NCI-H526 treated with DMSO at 0.1 percent for 48 hours (cell line): ENCODE results near the gene FRZB.

Experiments
- DNase-seq: peaks from one replicate; lab custom pipeline; 2025; lab: John Stamatoyannopoulos, UW

Gene FRZB

GRCh38 chr2:182836451-182836850, 30.0 kb downstream of the FRZB start:
- no peak for DNase-seq

DNA sequence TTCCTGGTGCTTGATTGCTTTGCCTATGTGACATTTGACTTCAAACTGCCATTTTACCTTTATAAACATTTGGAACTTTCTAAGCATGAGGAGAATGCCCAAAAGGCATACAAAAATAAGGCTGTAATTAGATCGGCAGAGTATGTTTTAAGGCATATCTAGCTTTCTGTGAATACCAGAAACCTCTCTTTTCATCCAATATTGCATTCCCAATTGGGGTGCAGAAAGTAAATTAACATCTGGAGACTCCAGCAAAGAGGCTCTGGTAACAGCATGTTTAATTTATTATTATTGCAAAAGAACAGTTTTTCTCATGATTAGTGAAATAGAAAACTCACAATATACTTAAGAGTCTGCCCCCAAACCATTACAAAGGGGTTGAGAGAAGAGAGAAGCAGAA, 32.1 kb downstream of the FRZB start:
- DNase-seq = no peak

DNA sequence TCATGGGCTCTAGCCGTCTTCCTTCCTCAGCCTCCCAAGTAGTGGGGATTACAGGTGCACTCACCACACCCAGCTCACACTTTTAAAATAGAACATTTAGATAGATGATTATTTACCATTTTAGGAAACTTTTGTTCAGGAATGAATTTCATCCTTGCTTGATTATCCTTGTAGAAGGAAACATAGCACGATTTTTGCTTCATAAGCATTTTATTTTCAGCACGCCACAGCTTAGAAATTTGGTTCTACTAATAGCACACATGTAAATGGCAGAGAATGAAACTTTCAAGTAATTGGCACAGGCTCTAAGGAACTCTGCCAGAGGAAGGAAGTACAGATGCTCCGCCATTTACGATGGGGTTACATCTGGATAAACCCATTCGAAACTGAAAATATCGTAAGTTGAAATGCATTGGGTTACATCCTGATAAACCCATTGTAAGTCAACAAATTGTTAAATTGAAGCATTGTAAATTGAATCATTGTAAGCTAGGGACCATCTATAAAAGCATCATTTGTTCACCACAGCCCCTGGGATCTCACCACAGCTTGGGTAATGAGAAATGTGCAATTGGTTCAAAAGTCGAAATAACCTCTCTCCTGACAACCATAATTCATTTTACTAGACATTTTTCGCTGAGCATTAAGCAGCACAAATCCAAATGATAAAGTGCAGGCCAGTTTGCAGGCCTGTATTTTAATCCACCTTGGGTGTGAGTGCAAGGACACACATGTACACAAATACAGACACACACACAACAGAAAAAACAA, 33.2 kb downstream of the FRZB start:
- DNase-seq = no peak

DNA sequence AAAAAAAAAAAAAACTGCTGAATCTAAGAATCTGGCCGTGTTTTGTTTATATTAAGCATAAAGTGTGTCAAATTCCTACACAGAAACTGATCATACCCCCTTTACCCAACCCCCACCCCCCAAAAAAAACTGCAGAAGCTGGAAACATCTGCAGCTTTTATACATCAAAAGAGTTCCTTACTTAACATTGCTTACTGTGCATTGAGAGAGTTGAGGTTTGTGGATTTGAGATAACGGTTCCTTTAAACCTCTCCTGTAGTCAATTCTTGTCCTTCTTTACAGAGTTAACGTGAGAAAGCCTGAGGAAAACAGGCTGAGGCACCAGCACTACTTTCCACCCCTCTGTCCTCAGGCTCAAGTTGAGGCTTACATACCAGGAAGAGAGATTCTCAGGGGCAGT, 34.5 kb downstream of the FRZB start:
- no peak for DNase-seq

GRCh38 chr2:182831101-182831500, 35.3 kb downstream of the FRZB start:
- DNase-seq = no peak

DNA sequence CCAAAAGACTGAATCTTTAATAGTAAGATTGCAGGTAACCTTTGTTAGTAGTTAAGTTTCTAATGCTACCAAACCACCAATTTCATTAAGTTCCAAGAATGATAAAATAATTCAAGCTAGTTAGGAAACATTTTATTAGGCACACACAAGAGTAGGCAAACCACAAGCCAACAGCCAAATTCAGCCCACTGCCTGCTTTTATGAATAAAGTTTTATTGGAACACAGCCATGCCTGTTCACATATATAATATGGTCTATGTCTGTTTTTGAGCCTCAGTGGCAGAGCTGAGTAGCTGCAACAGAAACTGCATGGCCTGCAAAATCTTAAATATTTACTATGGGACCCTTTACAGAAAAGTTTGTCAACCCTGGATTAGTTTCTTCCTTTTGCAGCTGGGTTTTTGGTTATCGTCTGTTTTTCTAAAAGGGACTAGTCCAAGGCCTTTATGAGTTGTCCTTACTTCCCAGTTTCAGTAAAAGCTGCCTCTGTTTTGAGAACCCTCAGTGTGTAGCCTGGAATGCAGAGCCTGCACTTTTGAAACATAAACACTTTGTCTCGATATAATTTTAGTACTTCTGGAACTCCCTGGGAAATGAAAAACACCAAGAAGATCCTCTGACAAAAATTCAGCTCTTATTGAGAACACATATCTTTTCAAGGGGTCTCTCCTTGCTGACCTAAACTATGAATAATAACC, 39.1 kb downstream of the FRZB start:
- no peak for DNase-seq

- no peak for DNase-seq
Measured at GRCh38 chr2:182826496-182826895, 39.9 kb downstream of the FRZB start.

DNA sequence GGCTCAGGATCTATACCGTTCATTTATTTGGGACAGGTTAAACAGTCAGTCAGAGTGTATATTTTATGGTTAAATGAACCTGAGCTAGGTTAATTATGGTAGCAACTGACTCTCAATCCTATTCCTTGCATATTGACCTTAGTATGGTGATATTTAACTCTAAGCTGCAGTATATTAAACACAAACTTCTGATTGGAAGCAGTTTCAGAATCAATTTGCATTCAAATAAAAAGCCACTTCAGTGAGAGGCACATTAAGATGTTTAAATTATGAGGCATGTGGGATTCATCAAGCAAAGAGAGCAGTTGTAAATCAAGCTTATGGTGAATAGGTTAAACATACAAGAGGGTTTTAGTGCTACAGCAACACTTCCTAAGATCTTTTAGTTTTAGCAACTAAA, 40.4 kb downstream of the FRZB start:
- peak; percentile 27 for DNase-seq

GRCh38 chr2:182824767-182825158, 41.7 kb downstream of the FRZB start:
- DNase-seq = no peak

DNA sequence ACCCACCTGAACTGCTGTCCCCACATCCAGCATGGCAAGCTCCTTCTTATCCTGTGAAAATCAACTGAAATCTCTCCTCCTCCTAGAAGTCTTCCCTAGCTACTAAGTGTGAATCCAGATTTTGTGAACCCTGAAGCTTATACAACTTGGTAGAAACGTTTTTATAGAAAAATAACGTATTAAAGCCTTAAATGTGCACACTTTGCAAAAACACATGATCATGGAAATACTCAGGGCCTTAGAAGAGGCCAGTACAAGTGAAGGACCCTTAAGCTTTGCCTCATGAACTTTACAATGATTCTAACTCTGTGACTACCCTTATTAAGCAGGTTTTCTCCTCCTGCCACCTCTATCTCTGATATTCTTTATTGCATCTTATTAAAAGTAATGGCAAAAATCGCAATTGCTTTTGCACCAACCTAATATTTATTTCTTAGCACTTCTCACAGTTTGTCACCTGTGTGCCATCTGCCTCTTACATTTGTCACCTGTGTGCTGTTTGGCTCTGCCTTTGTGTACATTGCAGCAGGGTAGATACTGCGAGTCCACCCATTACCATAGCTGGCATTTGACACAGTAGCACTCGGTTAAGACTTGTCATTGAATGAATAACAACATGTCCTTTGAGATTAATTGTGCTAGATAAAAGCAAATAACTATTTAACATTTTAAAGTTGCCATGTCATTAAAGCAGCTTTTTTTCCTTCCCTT, 42.2 kb downstream of the FRZB start:
- no peak for DNase-seq

- DNase-seq = no peak
Measured at GRCh38 chr2:182822733-182823132, 43.7 kb downstream of the FRZB start.

DNA sequence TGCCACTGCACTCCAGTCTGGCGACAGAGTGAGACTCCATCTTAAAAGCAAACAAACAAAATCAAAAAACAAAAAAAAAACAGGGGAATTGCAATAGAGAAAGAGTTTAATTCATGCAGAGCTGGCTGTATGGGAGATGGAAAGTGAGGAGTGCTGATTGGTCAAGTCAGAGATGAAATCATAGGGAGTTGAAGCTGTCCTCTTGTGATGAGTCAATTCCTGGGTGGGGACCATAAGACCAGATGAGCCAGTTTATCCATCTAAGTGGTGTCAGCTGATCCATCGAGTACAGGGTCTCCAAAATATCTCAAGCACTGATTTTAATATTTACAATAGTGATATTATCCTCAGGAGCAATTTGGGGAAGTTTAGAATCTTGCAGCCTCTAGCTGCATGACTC, 45.3 kb downstream of the FRZB start:
- no peak for DNase-seq

- DNase-seq = no peak
Measured at GRCh38 chr2:182819412-182819811, 47.0 kb downstream of the FRZB start.

DNA sequence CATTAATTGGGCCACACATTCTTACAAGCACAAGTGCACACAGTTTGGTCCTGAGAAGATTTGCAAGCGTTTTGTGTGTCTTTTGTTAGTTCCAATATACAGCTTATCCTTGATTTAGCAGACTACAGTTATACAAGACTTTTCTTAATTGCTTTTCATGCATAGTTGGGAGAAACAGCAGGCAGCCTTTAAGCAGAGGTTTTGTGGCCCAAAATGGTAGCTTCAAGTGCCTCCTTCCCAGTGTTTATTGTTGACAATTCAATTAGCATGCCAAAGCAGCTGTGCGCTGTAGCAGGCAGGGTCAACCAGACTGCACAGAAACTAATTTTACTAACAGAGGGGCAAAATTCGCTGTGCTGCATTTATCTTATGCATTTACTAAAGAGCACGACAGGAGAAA, 47.5 kb downstream of the FRZB start:
- no peak for DNase-seq

DNA sequence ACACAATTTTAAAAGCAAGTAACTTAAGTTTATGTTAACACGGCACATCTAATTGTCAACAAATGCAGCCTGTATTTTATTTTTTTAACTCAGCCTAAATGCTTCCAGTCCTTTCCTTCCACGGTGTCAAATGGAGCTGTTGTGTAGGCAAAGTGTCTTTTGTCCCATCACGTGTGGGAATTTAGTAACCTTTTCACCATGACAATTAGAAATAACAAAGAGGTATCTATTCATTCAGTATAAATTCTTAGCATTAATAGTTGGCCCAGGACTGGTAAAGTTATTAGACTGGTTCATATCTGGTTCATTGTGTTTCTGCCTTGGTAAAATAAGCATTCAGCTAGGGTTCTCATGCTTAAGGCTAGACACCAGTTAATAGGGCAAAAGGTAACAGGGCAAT, 47.9 kb downstream of the FRZB start:
- DNase-seq = no peak

DNA sequence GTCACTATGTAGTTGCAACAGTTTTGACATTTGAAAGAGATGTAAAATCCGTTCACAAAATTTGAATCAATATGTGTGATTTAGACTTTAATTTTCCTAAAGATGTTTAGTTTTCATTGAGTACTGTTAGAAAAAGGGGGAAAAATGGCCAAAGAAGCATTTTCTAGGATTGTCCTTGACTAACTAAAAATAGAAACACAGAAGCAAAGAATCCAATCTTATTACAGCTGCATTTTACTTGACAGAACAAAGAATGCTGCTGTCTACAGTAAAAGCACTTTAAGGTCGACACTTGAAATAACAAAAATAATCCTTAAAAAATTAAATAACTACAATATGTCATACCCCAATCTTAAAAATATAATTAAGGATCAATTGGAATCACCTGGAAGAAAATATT, 48.9 kb downstream of the FRZB start:
- DNase-seq = no peak

GRCh38 chr2:182816866-182817265, 49.6 kb downstream of the FRZB start:
- DNase-seq = no peak

GRCh38 chr2:182814804-182815203, 51.6 kb downstream of the FRZB start:
- no peak for DNase-seq

GRCh38 chr2:182814380-182814779, 52.1 kb downstream of the FRZB start:
- no peak for DNase-seq

- DNase-seq = no peak
Measured at GRCh38 chr2:182810087-182810486, 56.4 kb downstream of the FRZB start.

- DNase-seq = no peak
Measured at GRCh38 chr2:182807319-182807718, 59.1 kb downstream of the FRZB start.

GRCh38 chr2:182804128-182804527, 62.3 kb downstream of the FRZB start:
- DNase-seq = no peak

DNA sequence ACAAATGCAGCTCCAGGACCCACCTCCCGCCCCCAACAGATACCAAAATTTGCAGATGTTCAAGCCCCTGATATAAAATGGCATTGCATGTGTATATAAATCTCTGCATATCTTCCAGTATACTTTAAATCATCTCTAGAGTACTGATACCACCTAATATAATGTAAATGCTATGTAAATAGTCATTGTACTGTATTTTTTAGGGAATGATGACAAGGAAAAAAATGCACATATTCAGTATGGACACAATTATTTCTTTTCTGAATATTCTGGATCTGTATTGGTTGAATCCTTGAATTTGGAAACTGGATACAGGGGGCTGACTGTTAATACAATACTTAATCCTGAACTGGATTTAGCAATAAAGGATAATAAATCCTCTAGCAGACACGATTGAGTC, 67.7 kb downstream of the FRZB start:
- DNase-seq = no peak
